Gastrocnemius medialis (tissue), 4 donors: Measurements from ENCODE around the gene TEX35.

Experiments used
- POLR2A ChIP-seq, 2 donors: fragments of 450-650 bp; IDR thresholded peaks; one replicate each; pipeline ENCODE4 v1.6.1; 2017; ENCODE audit warnings: antibody characterized with exemption in 2 of 2, mild to moderate bottlenecking in 2 of 2, moderate library complexity in 2 of 2
- TF ChIP-seq, protein P1 (sequence below), 5 experiments: fragments of 450-650 bp in 3 of 5; fragments of 200-600 bp in 2 of 5; sonication (generic) in 2 of 5; IDR thresholded peaks in 4 of 5; conservative IDR thresholded peaks in 1 of 5; 1 replicate in 4 of 5; 2 replicates in 1 of 5; pipeline ENCODE4 v1.5.1; 2016 to 2019; ENCODE audit warnings: antibody characterized with exemption in 5 of 5, mild to moderate bottlenecking in 3 of 5, moderate library complexity in 3 of 5

- TF ChIP-seq POLR2A (IDR thresholded peaks at IDR 0.05) = no peak
- TF ChIP-seq, protein P1, sequence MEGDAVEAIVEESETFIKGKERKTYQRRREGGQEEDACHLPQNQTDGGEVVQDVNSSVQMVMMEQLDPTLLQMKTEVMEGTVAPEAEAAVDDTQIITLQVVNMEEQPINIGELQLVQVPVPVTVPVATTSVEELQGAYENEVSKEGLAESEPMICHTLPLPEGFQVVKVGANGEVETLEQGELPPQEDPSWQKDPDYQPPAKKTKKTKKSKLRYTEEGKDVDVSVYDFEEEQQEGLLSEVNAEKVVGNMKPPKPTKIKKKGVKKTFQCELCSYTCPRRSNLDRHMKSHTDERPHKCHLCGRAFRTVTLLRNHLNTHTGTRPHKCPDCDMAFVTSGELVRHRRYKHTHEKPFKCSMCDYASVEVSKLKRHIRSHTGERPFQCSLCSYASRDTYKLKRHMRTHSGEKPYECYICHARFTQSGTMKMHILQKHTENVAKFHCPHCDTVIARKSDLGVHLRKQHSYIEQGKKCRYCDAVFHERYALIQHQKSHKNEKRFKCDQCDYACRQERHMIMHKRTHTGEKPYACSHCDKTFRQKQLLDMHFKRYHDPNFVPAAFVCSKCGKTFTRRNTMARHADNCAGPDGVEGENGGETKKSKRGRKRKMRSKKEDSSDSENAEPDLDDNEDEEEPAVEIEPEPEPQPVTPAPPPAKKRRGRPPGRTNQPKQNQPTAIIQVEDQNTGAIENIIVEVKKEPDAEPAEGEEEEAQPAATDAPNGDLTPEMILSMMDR (IDR thresholded peaks at IDR 0.05 in 4 of 5, conservative IDR thresholded peaks at IDR 0.05 in 1 of 5) = no peak
Observed at GRCh38 chr1:178470411-178470960, 42.4 kb upstream of the TEX35 start.
